Uterus (tissue), 2 donors: ENCODE measurements around the gene SNTG2.

Source experiments
- CTCF ChIP-seq, 4 experiments: fragments of 200-600 bp in 2 of 4; fragments of 450-650 bp in 2 of 4; sonication (generic) in 2 of 4; IDR thresholded peaks; one replicate each; pipeline ENCODE4 v1.5.1; 2016 to 2019; ENCODE audit warnings: antibody characterized with exemption in 4 of 4, mild to moderate bottlenecking in 2 of 4, moderate library complexity in 1 of 4
- POLR2A ChIP-seq, 2 donors: fragments of 450-650 bp; IDR thresholded peaks; one replicate each; pipeline ENCODE4 v1.6.1; 2016; ENCODE audit warnings: antibody characterized with exemption in 2 of 2, mild to moderate bottlenecking in 1 of 2, moderate library complexity in 1 of 2

DNA sequence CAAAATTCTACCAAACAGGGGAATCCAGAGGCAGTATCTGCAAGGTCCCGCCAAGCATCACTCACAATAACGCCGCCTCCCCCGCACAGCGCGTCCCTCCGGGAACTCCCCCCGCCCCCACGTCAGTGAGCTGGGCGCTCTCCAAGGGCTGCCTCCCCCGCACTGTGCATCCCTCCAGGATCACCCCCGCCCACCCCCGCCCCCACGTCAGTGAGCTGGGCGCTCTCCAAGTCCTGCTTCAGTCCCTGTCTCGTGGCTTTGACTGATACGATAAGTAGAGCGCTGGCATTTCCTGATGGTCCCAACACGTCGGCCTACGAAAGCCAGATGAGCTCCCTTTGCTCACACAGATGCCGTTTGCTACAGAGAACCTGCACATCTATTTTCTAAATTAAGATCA, 331.9 kb downstream of the SNTG2 start:
- no peak for TF ChIP-seq CTCF (IDR thresholded peaks at IDR 0.05)
- no peak for TF ChIP-seq POLR2A (IDR thresholded peaks at IDR 0.05)
